GM21737 (cell line): ENCODE measurements around the gene PUDP.
A peak's percentile ranks its signal among the peaks of the same experiment; 100 is the strongest.
"Not testable (repeated sequence)": the region's sequence is repeated elsewhere in the genome, so short reads cannot be mapped to it uniquely, and the experiment has no call there.

Experiments
- ATAC-seq: cut with Tn5 transposase; IDR thresholded peaks from one replicate; pipeline ENCODE4 v1.9.1; 2021; ENCODE audit warnings: mild to moderate bottlenecking, moderate library complexity; ENCODE audit not compliant: unreplicated experiment

PUDP gene

DNA sequence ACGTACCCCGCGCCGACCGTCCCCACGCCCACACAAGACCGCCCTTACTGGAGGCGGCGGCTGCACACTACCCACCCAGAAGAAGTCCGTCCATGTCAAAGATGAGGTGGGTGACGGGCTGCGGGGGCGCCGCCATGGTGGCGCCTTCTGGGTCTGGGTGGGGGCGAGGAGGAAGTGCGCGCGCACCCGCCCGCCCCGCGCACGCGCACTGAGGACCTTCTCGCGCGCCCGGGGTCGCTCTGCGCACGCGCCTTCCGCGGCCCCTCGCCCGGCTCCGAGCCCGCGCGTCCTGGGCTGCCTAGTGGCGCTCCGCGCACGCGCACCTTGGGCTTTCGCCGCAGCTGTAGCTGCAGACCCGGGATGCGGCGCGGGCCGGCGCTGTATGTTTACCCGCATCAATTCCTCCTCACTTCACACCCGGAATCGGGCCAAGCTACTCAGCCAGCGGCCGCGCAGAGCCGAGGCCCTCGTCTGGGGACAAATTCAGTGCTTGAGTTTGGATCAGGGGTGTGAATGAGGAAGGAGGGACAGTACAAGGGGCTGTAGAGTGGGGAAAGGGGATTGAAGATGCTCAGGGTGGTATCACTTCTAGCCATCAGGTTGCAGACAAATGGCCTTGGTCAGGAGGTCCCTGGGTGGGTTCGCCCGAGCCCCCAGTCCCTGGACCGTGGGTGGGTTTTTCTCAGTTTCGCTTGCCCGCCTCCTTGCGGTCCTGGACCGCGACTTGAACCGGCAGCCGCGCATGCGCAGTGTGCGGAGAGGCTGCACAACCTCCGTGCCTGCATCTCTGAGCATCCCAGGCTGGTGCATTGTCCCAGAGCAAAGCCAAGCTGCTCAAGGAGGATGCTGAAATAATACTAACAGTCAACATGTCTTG is at the start of gene PUDP:
Gene PUDP (minus strand): TSS at position 176 of the 877 bp plus-strand sequence. CDS start 40 bp downstream, at position 136.
- peak; percentile 81 for ATAC-seq

DNA sequence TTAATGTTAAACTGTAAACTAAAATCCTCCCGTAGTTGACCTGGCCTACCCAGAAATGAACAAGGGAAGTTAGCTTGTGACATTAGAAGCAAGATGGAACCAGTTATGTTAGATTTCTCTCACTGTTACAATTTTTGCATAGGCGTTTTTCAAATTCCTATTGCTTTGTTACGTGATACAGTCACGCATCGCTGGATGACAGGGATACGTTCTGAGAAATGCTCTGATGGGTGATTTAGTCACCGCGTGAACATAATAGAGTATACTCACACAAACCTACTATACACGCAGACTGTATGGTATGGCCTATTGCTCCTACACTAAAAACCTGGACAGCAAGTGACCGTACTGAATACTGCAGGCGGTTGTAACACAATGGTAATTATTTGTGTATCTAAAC is 46.7 kb upstream of the PUDP start:
- no peak for ATAC-seq

DNA sequence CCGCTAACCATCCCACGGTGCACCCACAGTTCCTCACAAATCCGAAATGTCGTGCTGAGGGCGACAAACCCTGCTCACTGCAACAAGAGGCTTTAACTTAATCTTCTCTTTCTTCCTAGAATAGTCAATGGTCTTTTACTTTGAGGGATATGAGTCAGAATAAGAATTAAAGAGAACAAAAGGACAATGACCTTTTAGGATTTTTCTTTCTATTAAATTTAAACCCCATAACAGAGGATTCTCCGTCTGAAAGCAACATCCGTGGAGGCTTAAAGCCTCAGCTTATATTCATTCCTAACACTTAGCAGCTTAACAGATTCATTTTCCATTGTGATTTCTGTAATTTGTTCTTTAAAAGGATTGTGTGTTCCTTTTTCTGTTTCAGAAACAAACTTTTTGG is 44.9 kb upstream of the PUDP start:
- no peak for ATAC-seq

DNA sequence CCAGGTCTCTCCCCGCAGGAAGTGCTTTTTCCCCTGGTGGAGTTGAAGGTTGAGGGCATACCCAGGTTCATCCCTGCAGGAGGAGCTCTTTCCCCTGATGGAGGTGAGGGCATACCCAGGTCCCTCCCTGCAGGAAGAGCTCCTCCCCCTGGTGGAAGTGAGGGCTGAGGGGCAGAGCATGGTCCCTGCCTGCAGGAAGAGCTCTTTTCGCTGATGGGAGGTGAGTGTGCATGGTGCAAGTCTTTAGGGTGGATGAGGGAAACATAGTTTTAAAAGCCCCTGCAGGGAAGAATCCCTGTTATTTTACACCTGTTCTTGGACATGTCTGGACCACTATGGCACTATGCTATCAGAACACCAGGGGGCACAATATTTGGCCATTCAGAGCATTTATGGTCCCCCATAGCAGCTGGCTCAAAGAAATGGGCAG is 43.7 kb upstream of the PUDP start:
- no peak for ATAC-seq

DNA sequence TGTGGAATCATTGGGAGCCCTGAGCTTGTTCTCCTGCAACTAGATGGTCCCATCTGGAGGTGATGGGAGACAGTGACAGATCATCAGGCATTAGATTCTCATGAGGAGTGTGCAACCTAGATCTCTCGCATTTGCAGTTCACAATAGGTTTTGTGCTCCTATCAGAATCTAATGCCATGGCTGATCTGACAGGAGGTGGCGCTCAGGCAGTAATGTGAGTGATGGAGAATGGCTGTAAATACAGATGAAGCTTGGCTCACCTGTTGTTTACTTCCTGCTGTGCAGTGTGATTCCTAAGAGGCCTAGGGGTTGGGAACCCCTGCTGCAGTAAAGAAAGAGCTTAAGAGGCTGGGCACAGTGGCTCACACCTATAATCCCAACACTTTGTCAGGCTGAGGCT is 42.2 kb upstream of the PUDP start:
- no peak for ATAC-seq

DNA sequence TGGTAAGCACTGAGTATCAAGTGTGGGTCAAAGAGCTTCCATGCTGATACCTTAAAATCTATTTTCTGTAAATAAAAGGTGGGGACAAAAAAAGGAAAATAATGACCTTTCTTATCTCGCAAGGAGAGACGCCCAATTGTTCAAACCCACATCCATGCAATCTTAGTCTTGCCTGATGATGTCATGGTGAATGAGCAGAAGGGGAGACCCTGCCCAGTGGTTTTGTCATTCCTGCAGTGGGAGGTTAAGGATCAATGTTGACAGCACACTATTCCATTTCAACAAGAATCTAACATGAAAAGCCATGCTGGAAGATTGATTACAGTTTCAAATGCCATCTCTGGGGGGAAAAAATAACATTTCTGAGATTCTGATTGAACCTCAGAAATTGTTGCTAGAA is 40.7 kb upstream of the PUDP start:
- ATAC-seq: no peak

DNA sequence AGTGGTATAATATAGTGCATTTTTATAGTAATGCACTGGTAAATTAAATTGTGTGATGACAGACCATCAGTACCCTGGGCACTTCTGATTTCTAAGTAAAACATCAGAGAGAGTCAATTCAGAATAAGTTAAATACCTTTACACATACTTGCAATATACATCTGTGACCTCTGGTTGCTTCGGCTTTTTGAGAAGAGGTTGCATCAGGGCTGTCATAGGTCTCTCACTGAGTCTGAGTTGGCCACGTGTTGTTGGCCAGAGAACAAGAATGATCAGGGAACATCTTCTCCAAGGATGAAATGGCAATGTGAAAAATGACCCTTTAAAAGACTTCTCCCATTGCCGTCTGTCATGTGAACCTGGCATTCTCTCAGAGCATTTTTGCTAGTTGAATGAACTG is 36.9 kb upstream of the PUDP start:
- ATAC-seq: no peak

DNA sequence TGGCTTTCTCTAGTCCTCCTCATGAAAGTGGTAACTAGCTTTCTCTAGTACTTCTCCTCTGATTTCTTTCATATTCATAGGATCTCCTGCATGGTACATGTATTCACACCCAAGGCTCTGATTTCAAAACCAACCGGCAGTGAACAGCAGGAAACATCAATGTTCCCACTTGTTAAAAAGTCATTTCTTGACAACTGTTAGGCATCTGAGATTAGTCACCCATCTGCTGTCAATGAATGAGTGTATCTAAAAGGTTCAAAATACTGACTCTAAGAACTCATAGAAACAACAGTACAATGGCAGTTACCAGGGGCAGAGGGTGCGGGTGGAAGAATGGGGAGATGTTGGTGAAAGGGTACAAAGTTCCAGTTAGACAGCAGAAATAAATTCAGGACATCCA is 31.5 kb upstream of the PUDP start:
- no peak for ATAC-seq

DNA sequence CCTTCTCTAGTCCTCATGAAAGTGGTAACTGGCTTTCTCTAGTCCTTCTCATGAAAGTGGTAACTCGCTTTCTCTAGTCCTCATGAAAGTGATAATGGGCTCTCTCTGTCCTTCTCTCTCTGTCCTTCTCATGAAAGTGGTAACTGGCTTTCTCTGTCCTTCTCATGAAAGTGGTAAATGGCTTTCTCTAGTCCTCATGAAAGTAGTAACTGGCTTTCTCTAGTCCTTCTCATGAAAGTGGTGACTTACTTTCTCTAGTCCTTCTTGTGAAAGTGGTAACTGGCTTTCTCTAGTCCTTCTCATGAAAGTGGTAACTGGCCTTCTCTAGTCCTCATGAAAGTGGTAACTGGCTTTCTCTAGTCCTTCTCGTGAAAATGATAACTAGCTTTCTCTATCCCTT is 30.9 kb upstream of the PUDP start:
- not testable (repeated sequence) for ATAC-seq

DNA sequence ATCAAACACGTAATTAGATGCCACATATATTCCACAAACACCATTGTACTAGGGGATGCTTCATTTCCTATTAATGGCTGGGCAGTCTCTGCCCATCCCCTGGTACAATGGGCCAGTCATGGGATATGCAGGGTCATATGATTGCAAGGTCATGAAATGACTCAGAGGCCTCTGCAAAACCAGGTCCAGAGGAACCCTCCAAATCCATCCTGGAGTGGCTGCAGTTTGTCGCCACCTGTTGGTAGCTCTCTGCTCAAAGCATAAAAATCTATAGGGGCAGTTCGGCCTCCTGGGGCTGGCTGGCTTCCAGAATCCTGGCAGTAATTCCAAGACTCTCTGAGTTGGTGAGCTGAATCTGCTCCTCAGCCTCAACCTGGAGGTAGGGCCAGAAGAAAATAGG is 22.9 kb upstream of the PUDP start:
- ATAC-seq: no peak

DNA sequence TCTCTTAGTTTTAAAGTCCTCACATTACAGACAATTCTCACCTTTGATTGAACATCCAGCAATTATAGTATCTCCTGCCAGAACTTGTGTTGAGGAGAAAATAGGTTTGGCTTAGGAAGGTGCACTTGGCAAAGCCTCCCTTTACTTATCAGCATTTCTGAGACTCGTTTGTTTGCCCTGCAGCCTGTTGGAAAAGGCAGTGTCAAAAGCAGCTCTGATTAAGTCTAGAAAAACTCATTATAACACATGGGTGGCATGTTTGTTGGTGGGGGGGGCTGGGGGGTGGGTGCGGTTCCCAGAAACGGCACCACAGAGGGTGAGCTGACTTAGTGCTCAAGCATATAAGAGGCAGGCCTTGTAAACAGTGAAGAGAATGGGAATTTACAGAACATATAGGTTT is 21.7 kb upstream of the PUDP start:
- no peak for ATAC-seq

DNA sequence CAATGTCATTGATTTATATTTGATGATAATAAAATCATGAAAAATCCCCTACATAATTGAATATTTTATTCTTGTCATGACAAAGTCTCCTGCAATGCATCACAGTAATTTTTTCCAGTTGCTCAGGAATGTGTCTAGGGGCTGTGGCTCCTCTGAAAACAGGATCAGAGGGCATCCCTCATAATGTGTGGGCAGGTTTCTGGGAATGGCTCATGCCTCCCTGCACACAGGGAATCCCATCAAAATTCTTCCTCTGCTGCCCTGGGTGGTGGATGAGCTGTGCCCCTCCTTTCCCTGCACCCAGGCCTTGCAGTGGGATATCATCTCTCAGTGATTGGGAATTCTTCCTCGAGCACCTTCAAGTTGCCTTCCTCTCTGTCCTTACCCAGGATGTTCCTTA is 20.4 kb upstream of the PUDP start:
- ATAC-seq: no peak

DNA sequence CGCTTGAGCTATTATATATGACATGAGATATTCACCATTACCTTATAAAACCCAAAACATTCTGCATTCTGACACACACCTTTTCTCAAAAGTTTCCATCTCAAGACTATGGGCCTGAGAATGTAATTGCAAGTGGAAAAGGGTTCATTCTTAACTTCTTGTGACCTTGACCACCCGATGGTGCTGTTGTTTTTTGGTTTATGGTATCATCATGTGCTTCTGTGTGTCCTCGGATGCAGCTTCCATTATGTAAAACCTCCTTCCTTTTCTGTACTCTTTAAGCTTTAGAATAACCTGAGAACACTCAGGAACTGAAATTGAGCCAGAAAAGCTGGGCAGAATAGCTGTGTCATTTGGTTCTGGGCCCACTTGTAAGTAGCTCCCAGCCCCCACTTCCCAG is 16.2 kb upstream of the PUDP start:
- ATAC-seq: no peak

DNA sequence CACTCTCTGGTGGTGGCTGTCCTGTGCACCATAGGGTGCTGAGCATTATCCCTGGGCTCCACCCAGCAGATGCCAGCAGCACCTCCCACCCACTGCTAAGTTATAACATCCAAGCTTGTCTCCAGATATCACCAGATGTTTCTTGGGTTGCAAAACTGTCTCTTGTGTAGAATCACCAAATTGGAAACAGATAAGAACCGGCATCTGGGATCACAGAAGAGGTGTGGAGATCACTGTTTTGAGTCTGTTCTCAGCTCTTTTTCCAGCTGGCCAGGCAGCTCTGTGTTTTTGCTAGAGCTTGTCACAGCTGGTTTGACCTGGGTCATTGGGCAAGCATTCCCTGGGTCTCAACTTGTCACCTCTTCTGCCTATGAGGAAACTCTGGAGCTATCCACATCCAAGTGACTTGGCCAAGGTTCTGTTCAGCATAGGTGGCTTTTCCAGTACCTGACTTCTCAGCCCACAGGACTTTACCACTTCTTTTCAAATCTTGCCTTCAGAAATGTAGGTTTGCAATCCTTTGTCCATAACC is 15.3 kb upstream of the PUDP start:
- no peak for ATAC-seq

DNA sequence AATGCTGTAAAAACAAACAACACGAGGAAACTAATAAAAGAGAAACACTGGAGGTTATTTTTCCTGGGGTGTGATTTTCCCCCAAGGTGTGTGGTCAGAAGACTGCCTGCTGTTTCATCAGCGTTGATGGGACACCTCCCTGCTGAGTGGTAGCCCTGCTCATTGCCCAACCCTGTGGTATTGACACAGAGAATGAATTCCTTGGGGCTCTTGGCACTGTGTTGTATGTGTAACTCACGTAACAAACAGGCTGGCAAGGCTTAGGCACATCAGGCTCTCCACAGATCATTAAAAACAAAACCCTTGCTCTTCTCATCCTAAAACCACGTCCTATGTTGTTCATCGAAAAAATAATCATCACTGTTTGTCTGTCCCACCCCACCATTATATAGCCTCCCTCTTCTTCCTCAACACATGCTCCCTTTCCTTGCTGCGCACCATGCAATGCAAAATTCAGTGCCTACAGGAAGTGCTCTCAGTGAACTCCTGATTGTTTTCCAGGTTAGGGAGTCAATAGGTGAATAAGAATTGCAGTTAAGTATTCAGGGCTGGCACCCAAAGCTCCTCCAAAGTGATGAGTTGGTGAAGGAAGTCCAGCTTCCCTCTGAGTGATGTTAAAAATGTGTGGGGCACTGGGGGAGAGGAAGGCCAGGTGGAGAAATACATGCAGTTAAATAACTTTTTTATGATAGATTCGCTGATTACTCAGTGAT is 11.4 kb upstream of the PUDP start:
- ATAC-seq: no peak

DNA sequence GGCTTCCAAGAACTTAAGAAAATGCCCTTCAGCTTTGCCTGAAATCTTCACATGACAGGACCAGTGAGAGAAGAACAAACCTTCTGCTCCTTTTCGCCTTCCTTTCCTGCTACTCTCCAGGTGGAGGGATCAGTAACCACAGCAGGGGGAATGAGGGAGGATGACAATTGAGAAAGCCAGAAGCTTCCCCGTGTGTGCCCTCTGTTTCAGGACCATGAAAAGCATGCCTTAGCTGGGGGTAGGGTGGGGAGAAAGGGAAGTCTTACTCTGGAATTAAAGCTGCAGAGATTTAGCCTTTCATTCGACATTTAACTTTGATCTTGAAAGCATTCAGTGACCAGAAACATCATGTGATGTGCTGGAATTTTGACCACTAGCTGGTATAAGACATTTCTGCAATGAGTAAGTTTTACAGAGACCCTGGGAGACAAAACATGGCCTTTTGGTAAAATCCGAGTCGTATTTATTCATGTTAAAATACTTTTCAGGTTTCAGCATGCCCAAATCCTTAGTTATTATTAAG is 10.6 kb upstream of the PUDP start:
- no peak for ATAC-seq

DNA sequence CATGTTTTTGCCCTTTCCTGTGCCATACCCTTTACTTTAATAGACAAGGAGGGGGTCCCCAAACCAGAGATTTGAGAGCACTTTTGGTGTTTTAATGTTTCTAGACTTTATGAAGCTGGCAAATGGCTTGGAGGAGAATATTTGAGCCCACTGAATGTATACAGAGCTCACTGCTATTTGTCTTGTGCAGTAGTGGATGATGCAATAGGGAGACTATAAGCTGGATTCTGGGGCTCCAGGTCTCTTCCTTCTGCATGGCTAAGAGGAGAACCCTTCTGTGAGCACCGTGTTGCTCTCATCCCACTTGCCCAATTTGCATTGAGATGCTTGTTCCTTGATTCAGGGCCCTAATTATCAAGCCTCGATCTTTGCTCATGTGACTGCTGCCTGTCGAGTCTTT is 8.9 kb upstream of the PUDP start:
- ATAC-seq: no peak

DNA sequence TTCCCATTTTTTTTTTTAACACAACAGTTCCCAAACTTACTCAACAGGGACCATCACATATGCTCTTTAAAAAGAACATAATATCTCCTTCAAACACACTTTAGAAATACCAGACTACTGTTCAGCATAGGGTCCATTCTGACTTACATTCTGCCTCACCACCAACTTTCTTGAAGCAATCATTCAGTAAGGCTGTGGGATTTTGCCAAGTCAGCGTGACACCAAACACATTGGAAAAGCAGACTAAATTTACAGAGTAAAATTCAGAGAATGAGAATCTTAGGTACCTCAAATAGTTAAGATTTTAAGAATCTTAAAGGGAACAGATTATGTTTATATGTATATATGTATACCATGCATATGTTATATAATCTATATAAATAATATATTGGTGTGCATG is 7.2 kb upstream of the PUDP start:
- no peak for ATAC-seq

DNA sequence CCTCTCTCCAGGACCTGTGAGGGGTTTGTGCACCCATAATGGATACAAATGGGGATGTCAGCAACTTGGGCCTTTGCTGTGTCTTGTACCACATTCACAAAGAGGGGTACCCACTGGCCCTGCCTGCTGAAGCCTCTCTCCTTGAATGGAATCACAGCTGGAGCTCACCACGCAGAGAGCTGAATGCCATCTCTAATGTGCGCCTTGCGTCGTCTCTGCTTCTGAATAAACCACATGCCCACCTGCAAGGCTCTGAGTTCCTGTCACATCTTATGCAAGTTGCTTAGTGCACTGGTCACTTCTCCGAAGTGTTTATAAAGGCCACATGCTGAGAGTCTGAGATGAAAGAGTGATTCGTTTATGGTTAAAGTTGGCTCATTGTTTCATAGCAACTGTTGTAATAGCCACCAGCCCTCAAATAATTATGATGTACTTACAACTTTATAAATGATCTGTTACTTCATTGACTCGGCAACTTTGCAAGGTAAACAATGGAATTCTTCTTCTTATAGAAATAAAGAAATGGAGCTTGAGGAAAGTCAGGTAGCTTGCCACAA is 6.2 kb upstream of the PUDP start:
- ATAC-seq: no peak

DNA sequence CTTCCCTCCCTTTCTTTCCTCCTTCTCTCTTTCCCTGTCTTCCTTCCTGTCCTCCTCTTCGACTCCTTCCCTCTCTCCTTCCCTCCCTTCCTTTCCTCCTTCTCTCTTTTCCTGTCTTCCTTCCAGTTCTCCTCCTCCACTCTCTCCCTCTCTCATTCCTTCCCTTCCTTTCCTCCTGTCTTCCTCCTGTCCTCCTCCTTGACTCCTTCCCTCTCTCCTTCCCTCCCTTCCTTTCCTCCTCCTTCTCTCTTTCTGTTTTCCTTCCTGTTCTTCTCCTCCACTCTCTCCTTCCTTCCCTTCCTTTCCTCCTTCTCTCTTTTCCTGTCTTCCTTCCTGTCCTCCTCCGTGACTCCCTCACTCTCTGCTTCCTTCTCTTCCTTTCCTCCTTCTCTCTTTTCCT is 5.3 kb upstream of the PUDP start:
- no peak for ATAC-seq

DNA sequence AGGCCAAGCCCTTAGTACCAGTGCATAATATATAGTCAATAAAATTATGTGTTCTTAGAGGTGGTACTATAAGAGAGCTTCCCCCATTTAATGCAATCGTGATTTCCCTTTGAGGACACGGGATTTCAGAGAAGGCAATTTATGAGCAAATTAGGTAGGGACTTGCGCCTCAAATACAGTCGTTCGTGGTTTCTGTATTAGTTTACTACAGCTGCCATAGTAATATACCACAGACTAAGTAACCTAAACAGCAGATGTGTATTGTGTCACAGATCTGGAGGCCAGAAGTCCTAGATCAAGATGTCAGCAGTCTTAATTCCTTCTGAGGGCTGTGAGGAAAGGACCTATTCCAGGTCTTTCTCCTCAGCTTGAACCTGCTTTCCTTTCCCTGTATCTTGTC is 1.5 kb upstream of the PUDP start:
- no peak for ATAC-seq
